Measurements from ENCODE around the gene C8G.

The C8G gene

DNA sequence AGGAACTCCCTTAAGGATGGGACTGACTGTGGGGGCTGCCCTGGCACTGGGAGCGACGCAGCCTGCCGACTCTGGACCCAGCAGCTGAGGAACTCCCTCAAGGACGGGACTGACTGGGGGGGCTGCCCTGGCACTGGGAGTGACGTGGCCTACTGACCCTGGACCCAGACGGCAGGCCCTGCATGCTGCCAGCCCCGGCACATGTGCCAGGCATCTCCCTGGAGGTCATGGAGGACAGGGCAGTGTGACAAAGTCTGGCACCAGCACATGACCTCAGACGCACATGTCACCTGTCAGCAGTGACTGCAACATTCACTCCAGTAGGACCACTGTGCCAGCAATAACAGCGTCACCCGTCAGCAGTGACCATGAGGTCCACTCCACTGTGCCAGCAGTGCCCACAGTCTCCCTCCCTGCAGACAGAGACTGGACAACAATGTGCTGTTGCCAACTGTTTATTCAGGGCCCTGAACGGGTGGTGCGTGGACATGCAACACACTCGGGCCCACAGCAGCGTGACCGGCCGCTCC is 5.0 kb upstream of the C8G start:
- no peak for FAIRE-seq
- no peak for DNase-seq (ENCODE audit: extremely low spot score, insufficient read length, low read depth)

GRCh38 chr9:136940526-136941230 is 4.4 kb upstream of the C8G start:
- DNase-seq (ENCODE audit: extremely low spot score, insufficient read length, low read depth), result no peak
- no peak for FAIRE-seq

DNA sequence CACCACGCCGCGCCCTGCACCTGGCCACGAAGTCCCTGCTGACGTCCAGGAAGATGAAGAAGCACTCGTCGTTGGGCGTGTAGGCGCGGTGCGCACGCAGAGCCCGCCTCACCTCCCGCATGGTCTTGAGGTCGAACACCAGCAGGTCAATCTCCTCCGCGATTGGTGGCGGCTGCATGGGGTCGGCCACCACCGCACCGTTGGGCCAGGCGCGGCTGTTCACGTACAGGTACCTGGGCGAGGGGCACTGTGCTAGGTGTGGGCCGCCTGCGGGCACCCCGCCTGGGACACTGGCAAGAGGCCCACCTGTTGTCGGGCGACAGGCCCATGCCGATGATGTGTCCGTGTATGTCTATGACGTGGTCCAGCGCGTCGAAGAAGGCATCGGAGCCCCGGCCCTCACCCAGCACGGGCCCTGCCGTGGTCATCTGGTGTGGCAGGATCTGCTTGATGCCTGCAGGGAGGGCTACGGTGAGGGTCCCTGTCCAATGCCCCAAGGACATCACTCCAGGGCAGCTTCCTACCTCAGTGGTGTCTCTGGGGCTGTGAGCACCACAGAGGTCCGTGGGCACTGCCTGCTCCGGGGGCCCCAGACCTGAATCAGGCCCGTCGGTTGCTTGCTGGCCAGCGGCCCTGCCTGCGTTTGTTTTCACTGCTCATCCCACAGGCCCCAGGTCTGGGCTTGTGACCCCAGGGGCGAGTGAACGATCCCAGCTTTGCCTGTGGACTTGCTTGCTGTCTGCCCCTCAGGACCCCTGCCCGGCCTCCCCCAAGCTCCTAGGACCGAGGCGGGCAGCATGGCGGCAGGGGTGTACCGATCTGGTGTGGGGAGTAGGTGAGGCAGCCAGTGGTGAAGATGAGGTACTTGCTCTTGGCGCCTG is 3.6 kb upstream of the C8G start:
- DNase-seq (ENCODE audit: extremely low spot score, insufficient read length, low read depth) (no peak), FAIRE-seq (no peak)

GRCh38 chr9:136942112-136942880 is 2.7 kb upstream of the C8G start:
- FAIRE-seq (no peak), DNase-seq (ENCODE audit: extremely low spot score, insufficient read length, low read depth) (no peak)

GRCh38 chr9:136942881-136943230 is 2.2 kb upstream of the C8G start:
- no peak for FAIRE-seq
- DNase-seq (ENCODE audit: extremely low spot score, insufficient read length, low read depth), result no peak

DNA sequence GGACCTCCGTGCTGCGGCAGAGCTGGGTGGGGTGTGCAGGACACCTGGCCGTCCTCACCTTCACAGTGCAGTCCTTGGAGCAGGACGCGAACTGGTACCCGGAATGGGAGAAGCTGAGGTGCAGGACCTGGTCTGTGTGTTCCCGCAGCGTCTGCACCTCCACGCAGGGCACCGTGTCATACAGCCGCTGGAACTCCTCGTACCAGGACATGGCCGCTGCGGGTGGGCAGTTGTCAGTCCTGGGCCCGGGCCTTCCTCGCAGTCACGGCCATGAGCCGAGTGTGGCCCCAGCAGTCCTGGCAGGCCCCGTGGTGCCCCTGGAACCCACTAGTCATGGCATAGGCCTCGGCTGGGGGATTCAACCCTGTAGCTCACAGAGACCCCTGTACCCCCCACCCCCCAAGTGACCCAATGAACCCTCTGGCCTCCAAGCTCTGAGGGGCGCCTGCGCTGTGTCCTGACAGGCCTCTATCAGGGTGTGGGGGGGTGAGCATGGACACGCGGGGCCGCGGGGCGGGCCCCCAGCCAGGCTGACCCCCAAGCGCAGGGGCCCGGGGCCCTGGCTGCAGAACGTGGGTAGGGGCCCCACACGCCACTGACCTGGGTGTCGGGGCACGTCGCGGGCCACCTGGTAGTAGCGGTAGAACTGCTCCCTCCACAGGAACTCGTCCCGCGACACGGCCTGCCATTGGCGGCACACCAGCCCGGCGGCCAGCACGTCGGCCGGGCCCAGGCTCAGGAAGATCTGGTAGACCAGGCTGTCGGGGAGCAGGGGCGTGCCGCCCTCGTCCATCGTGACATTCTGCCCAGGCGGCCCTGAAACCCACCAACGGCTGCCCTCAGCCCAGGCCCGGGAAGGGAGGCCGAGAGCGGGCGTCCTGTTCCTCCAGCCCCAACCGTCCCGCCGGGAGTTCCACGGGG is 1.5 kb upstream of the C8G start:
- no peak for FAIRE-seq
- peak; percentile 37 for DNase-seq (ENCODE audit: extremely low spot score, insufficient read length, low read depth)

GRCh38 chr9:136944212-136944518 is 878 bp upstream of the C8G start:
- no peak for FAIRE-seq

GRCh38 chr9:136945333-136946227 is 537 bp downstream of the C8G start:
- no peak for DNase-seq (ENCODE audit: extremely low spot score, insufficient read length, low read depth)
- FAIRE-seq, result no peak

More at GRCh38 chr9:136944212-136944518, 878 bp upstream of the C8G start:
- DNase-seq (ENCODE audit: extremely low spot score, insufficient read length, low read depth), result no peak

GRCh38 chr9:136946228-136947027 is 1.4 kb downstream of the C8G start:
- no peak for DNase-seq (ENCODE audit: extremely low spot score, insufficient read length, low read depth)
- no peak for FAIRE-seq

GRCh38 chr9:136947028-136947891 is 2.2 kb downstream of the C8G start:
- DNase-seq (ENCODE audit: extremely low spot score, insufficient read length, low read depth), result no peak
- no peak for FAIRE-seq

GRCh38 chr9:136947955-136948510 is 3.0 kb downstream of the C8G start:
- DNase-seq (ENCODE audit: extremely low spot score, insufficient read length, low read depth) (no peak), FAIRE-seq (peak; percentile 12)

GRCh38 chr9:136949239-136949816 is 4.3 kb downstream of the C8G start:
- FAIRE-seq (no peak), DNase-seq (ENCODE audit: extremely low spot score, insufficient read length, low read depth) (no peak)

DNA sequence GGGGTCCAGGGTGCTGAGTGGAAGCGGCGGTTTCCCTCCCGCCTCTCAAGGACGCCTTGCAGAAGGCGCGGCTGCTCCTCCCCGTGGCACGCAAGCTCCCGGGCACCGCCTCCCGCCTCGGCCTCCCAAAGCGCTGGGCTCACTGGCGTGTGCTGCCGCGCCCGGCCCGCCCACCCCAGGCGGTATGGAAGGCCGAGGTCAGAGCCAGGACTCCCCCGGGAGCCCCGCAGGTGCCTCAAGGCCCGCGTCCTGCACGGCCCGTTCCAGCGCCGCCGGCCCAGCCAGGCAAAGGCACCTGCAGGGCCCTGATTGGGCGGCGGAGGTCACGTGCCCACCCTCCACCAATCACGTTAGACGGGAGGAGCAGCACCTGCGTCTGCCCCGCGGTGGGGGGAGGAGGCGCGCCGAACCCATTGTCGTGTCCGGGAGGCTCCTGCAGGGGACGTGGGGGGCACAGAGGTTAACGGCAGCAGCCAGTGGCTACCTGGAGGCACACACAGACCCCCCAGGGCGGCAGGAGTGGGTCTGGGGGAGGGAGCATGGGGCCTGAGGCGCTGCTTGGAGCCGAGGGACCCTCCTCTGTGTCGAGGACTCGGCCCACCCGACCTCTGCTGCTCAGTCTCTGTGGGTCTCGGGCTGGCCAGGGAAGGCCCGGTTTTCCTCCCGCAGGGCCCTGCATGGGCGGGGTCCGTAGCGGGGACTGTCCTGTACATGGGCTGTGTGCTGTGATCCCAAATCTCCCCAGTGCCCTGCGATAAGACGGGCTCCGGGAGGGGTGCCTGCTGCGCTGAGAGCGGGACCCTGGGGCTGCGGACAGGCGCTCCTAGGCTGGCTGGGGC is 5.0 kb downstream of the C8G start:
- FAIRE-seq (peak; percentile 91), DNase-seq (ENCODE audit: extremely low spot score, insufficient read length, low read depth) (peak; percentile 100)

DNA sequence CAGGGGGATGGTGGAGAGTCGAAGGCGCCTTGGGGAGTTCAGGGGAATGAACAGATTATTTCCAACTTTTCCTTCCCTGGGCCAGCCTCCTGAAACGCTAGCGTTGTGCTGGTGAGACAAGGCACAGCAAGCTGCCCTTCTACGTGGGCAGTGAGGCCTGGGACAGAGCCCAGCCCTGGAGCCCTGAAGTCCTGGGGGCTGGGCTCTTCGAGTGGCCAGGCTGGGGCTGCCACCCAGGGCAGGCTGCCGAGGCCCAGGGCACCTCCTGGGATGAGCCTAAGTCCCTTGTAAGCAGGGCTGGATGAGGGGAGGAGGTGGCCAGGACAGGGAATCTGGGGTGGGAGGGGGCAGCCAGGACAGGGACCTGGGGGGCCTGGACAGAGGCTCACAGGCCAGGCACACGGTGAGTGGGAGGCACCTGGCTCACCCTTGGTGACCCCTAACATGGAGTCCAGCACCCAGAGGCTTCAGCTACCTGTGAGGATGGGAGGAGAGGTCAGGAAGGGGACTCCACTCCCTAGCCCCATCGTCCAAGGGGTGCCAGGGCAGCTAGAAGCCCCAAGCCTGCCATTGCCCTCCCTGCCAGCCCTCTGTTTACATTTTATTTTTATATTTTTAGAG is 5.7 kb downstream of the C8G start:
- FAIRE-seq (no peak), DNase-seq (ENCODE audit: extremely low spot score, insufficient read length, low read depth) (no peak)
